Measurements from ENCODE around the gene LRRC34.

LRRC34 gene

GRCh38 chr3:169744366-169745054, 68.2 kb downstream of the LRRC34 start:
- H3K27ac ChIP-seq = no peak overlapping the region
- peaks cover 16% of the 10 kb centered on the region for H3K27me3 ChIP-seq
- no peak for TF ChIP-seq CTCF (IDR thresholded peaks at IDR 0.05)
- no peaks in the 10 kb centered on the region for H3K36me3 ChIP-seq
- no peak overlapping the region for H3K4me3 ChIP-seq (ENCODE audit: low read depth in 1 of 2, low read length in 1 of 2)
- no peaks in the 10 kb centered on the region for H3K4me1 ChIP-seq (ENCODE audit: control insufficient read depth in 1 of 2, insufficient read depth in 1 of 2, low read depth in 1 of 2, low read length in 1 of 2)
- H3K9me3 ChIP-seq = no peaks in the 10 kb centered on the region

Measured in neutrophil (primary cell).